ENCODE results near the gene S100A3.
A peak's percentile ranks its signal among the peaks of the same experiment; 100 is the strongest.

DNA sequence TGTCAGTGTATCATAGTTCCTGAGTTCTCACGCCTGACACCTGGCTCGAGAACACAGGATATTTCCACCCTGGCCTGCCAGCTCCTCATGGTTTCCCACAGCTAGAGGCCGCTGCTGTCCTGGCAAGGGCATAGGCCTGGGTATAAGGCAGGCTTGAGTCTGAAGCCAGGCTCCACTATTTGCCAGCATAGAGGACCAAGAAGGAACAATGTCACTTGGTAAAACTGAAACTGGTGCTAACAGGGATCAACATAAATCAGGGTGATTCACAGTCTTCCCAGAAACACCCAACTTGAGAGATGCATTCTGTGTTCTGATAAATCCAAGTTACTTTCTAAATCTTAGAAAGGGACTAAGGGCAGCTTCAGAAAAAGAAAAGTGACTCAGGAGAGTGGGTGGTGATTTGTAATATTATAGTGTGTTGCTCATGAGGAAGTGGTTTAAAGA, 23.5 kb upstream of the S100A3 start:
- TF ChIP-seq, protein P1, sequence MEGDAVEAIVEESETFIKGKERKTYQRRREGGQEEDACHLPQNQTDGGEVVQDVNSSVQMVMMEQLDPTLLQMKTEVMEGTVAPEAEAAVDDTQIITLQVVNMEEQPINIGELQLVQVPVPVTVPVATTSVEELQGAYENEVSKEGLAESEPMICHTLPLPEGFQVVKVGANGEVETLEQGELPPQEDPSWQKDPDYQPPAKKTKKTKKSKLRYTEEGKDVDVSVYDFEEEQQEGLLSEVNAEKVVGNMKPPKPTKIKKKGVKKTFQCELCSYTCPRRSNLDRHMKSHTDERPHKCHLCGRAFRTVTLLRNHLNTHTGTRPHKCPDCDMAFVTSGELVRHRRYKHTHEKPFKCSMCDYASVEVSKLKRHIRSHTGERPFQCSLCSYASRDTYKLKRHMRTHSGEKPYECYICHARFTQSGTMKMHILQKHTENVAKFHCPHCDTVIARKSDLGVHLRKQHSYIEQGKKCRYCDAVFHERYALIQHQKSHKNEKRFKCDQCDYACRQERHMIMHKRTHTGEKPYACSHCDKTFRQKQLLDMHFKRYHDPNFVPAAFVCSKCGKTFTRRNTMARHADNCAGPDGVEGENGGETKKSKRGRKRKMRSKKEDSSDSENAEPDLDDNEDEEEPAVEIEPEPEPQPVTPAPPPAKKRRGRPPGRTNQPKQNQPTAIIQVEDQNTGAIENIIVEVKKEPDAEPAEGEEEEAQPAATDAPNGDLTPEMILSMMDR (IDR thresholded peaks at IDR 0.05; ENCODE audit: low read length): peak; percentile 92
- no peak for TF ChIP-seq EZH2 (IDR thresholded peaks at IDR 0.05; ENCODE audit: borderline replicate concordance, low read length)
